Karpas-422 (cell line): ENCODE data around the gene ZGPAT. TPM values are rescaled to one million over a fixed set of nuclear protein-coding genes. Genes with fewer than 3 reads are reported as not detected.
"Not testable (repeated sequence)": the region's sequence is repeated elsewhere in the genome, so short reads cannot be mapped to it uniquely, and the experiment has no call there.

Source experiments
- DNase-seq: peaks from one replicate; pipeline ENCODE4 v3.0.0-alpha.2; 2015
- H2AFZ ChIP-seq: fragments of 200-600 bp; sonication (generic); 2 replicates; pipeline ENCODE4 v1.6.1; 2014; ENCODE audit warnings: antibody characterized with exemption, low read length, mixed read lengths
- H3K27ac ChIP-seq: fragments of 200-600 bp; sonication (generic); 2 replicates; pipeline ENCODE4 v1.5.1; 2014; ENCODE audit warnings: mild to moderate bottlenecking, low read length, moderate library complexity
- H3K27me3 ChIP-seq: fragments of 200-600 bp; sonication (generic); 2 replicates; pipeline ENCODE4 v1.6.1; 2014; ENCODE audit warnings: low read length, mixed read lengths
- H3K36me3 ChIP-seq: fragments of 200-600 bp; sonication (generic); 2 replicates; pipeline ENCODE4 v1.6.1; 2014; ENCODE audit warnings: low read length, mixed read lengths; ENCODE audit not compliant: insufficient read depth
- H3K4me1 ChIP-seq: fragments of 200-600 bp; sonication (generic); 2 replicates; pipeline ENCODE4 v1.6.1; 2014; ENCODE audit warnings: mild to moderate bottlenecking, low read length, mixed read lengths
- H3K4me2 ChIP-seq: fragments of 200-600 bp; sonication (generic); 2 replicates; pipeline ENCODE4 v1.6.1; 2014; ENCODE audit warnings: low read length, low read depth, mild to moderate bottlenecking; ENCODE audit not compliant: poor library complexity, severe bottlenecking
- H3K4me3 ChIP-seq: fragments of 200-600 bp; sonication (generic); 2 replicates; pipeline ENCODE4 v1.5.1; 2014; ENCODE audit warnings: mild to moderate bottlenecking, antibody characterized with exemption, low read length, mixed read lengths
- H3K79me2 ChIP-seq: fragments of 200-600 bp; sonication (generic); 2 replicates; pipeline ENCODE4 v1.6.1; 2014; ENCODE audit warnings: mild to moderate bottlenecking, low read length, mixed read lengths
- H3K9ac ChIP-seq: fragments of 200-600 bp; sonication (generic); 2 replicates; pipeline ENCODE4 v1.6.0; 2014; ENCODE audit warnings: low read length
- H3K9me2 ChIP-seq: fragments of 200-600 bp; sonication (generic), shearing (Covaris generic); replicated peaks from 2 replicates; pipeline ENCODE4 v1.6.0; 2014; ENCODE audit warnings: mild to moderate bottlenecking, low read length, moderate library complexity; ENCODE audit not compliant: insufficient read depth
- H3K9me3 ChIP-seq: fragments of 300-700, 200-600 bp; sonication (generic); 2 replicates; pipeline ENCODE4 v1.6.1; 2014; ENCODE audit warnings: low read length, mixed read lengths
- H4K20me1 ChIP-seq: fragments of 200-600 bp; sonication (generic); 2 replicates; pipeline ENCODE4 v1.6.1; 2014; ENCODE audit warnings: mild to moderate bottlenecking, antibody characterized with exemption, low read length, low read depth; ENCODE audit not compliant: insufficient read depth
- total RNA-seq: library from RNA; depleted of rRNA; stranded (reverse); fragments of >200 nt; shearing (Covaris generic); gene quantifications from 2 replicates; pipeline ENCODE4 v1.2.3, GENCODE V29; 2014; ENCODE audit warnings: low replicate concordance

The ZGPAT gene
- total RNA-seq, 1 experiment from 2014 or later: 12.2 TPM

- H3K27ac ChIP-seq: no peak overlapping the region
These were observed 1.3 kb downstream of the ZGPAT start for GRCh38 chr20:63709149-63709527.

GRCh38 chr20:63711085-63711645 lies 3.3 kb downstream of the ZGPAT start:
- Histone ChIP-seq H4K20me1 (peaks cover 13% of the 10 kb centered on the region; the same call in 1 of the 2 replicates), H3K79me2 (peaks cover 84% of the 10 kb centered on the region), H3K4me2 (no peak overlapping the region), H3K4me3 (no peak overlapping the region), H3K9ac (no peak overlapping the region), H3K9me3 (no peaks in the 10 kb centered on the region), H2AFZ (no peak overlapping the region), H3K9me2 (no peaks in the 10 kb centered on the region), H3K36me3 (peaks cover 44% of the 10 kb centered on the region), H3K27ac (no peak overlapping the region), H3K4me1 (peaks cover 17% of the 10 kb centered on the region), H3K27me3 (no peaks in the 10 kb centered on the region)
- DNase-seq: no peak

More at GRCh38 chr20:63709149-63709527, 1.3 kb downstream of the ZGPAT start:
- peak overlapping the region; percentile 94 for H3K9ac ChIP-seq
- H3K36me3 ChIP-seq: peaks cover 44% of the 10 kb centered on the region
- peak overlapping the region; percentile 94 for H3K4me2 ChIP-seq
- DNase-seq: no peak
- H3K9me2 ChIP-seq: no peaks in the 10 kb centered on the region
- H3K4me1 ChIP-seq: peaks cover 20% of the 10 kb centered on the region
- peak overlapping the region; percentile 97 for H3K4me3 ChIP-seq
- peaks cover 73% of the 10 kb centered on the region for H3K79me2 ChIP-seq
- no peak overlapping the region for H2AFZ ChIP-seq
- peaks cover 13% of the 10 kb centered on the region; the same call in 1 of the 2 replicates for H4K20me1 ChIP-seq
- no peaks in the 10 kb centered on the region for H3K27me3 ChIP-seq
- H3K9me3 ChIP-seq: no peaks in the 10 kb centered on the region

GRCh38 chr20:63712191-63712590 lies 4.4 kb downstream of the ZGPAT start:
- Histone ChIP-seq H3K9me2 (no peaks in the 10 kb centered on the region), H4K20me1 (peaks cover 5% of the 10 kb centered on the region; the same call in 1 of the 2 replicates), H3K9ac (no peak overlapping the region), H3K9me3 (no peaks in the 10 kb centered on the region), H3K27ac (no peak overlapping the region), H3K36me3 (peaks cover 50% of the 10 kb centered on the region), H3K4me1 (peaks cover 11% of the 10 kb centered on the region), H2AFZ (no peak overlapping the region), H3K4me3 (no peak overlapping the region), H3K27me3 (no peaks in the 10 kb centered on the region), H3K79me2 (peaks cover 81% of the 10 kb centered on the region), H3K4me2 (no peak overlapping the region)
- DNase-seq: no peak

- H3K4me2 ChIP-seq: no peak overlapping the region
- H3K36me3 ChIP-seq: peaks cover 65% of the 10 kb centered on the region
- no peaks in the 10 kb centered on the region for H4K20me1 ChIP-seq
These were observed 7.0 kb downstream of the ZGPAT start for GRCh38 chr20:63714858-63715257.

GRCh38 chr20:63718996-63719395 lies 11.2 kb downstream of the ZGPAT start:
- H3K36me3 ChIP-seq: peaks cover 47% of the 10 kb centered on the region
- no peaks in the 10 kb centered on the region for H3K4me1 ChIP-seq
- H2AFZ ChIP-seq: no peak overlapping the region
- H3K9me2 ChIP-seq: no peaks in the 10 kb centered on the region
- no peak for DNase-seq
- H4K20me1 ChIP-seq: no peaks in the 10 kb centered on the region
- no peak overlapping the region for H3K9ac ChIP-seq
- H3K9me3 ChIP-seq: no peaks in the 10 kb centered on the region
- no peaks in the 10 kb centered on the region for H3K27me3 ChIP-seq
- H3K4me2 ChIP-seq: no peak overlapping the region
- no peak overlapping the region for H3K27ac ChIP-seq
- H3K79me2 ChIP-seq: peaks cover 59% of the 10 kb centered on the region
- no peak overlapping the region for H3K4me3 ChIP-seq

More at GRCh38 chr20:63714858-63715257, 7.0 kb downstream of the ZGPAT start:
- Histone ChIP-seq H3K27ac (no peak overlapping the region), H3K9me3 (no peaks in the 10 kb centered on the region), H3K27me3 (no peaks in the 10 kb centered on the region), H3K9me2 (no peaks in the 10 kb centered on the region), H2AFZ (no peak overlapping the region), H3K4me3 (no peak overlapping the region), H3K9ac (no peak overlapping the region), H3K4me1 (no peaks in the 10 kb centered on the region), H3K79me2 (peaks cover 75% of the 10 kb centered on the region)
- DNase-seq: no peak

GRCh38 chr20:63722967-63723622 lies 15.3 kb downstream of the ZGPAT start:
- not testable (repeated sequence) for H3K9me2 ChIP-seq, H3K27me3 ChIP-seq, DNase-seq, H3K4me3 ChIP-seq, H3K4me2 ChIP-seq, H4K20me1 ChIP-seq, H3K27ac ChIP-seq, H2AFZ ChIP-seq, H3K9me3 ChIP-seq, H3K9ac ChIP-seq, H3K4me1 ChIP-seq
- H3K79me2 ChIP-seq: peaks cover 36% of the 10 kb centered on the region
- peaks cover 22% of the 10 kb centered on the region for H3K36me3 ChIP-seq

- not testable (repeated sequence) for H3K4me1 ChIP-seq, H3K9me3 ChIP-seq, H3K4me2 ChIP-seq, H4K20me1 ChIP-seq, H3K9me2 ChIP-seq, H3K9ac ChIP-seq, H3K27me3 ChIP-seq, H3K27ac ChIP-seq, H3K4me3 ChIP-seq, H3K36me3 ChIP-seq, DNase-seq, H2AFZ ChIP-seq
- H3K79me2 ChIP-seq: peaks cover 22% of the 10 kb centered on the region
These were observed 22.4 kb downstream of the ZGPAT start for GRCh38 chr20:63730189-63730733.

GRCh38 chr20:63731410-63731809 lies 23.6 kb downstream of the ZGPAT start:
- Histone ChIP-seq H3K4me1 (peaks cover 8% of the 10 kb centered on the region), H3K27me3 (no peaks in the 10 kb centered on the region), H3K27ac (no peak overlapping the region), H3K4me3 (no peak overlapping the region), H3K36me3 (no peaks in the 10 kb centered on the region), H3K9me2 (no peaks in the 10 kb centered on the region), H3K9ac (no peak overlapping the region), H2AFZ (no peak overlapping the region), H3K9me3 (no peaks in the 10 kb centered on the region), H4K20me1 (peaks cover 11% of the 10 kb centered on the region), H3K79me2 (peaks cover 20% of the 10 kb centered on the region), H3K4me2 (no peak overlapping the region)
- no peak for DNase-seq
